GM12875 (cell line): Measurements from ENCODE around the gene GADL1.

ENCODE experiments used
- H3K4me3 ChIP-seq: one replicate; pipeline ENCODE4 v1.5.1; 2011; ENCODE audit warnings: low read depth, low read length, control low read depth
- CTCF ChIP-seq: IDR thresholded peaks from 2 replicates; pipeline ENCODE4 v1.5.1; 2011; ENCODE audit warnings: low read depth, mild to moderate bottlenecking, control low read depth, inconsistent platforms, low read length, moderate library complexity, borderline replicate concordance; ENCODE audit not compliant: insufficient read depth

The GADL1 gene

GRCh38 chr3:30912301-30912700 is 17.8 kb upstream of the GADL1 start:
- no peak for TF ChIP-seq CTCF
- no peak overlapping the region for H3K4me3 ChIP-seq

DNA sequence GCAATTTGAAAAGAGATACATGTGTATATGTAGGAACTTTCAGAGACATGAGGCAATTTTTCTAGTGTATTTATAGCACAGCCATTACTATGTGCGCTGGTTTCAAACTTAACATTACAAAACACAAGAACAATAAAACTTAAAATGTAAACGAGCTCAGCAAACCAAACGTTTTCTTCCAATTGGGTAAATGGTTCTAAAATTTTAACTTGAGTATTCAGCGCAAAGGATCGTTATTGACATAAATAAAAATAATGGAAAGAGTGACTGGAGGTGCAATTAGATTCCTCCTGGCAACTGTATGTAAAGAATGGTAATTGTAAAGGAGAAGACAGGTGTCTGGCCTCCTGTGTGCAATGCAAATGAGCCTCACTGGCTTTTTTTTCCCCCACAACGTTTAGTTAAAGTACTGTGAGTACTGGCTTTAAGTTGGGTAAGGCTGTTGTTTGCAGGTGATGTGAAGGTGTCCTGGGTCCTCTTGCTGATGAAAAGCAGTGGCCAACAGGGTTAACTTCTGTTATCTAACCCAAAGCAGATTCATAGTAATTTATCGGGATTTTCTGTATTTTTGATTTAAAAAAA is 14.1 kb upstream of the GADL1 start:
- TF ChIP-seq CTCF = no peak
- no peak overlapping the region for H3K4me3 ChIP-seq

- no peak for TF ChIP-seq CTCF
- H3K4me3 ChIP-seq = no peak overlapping the region
Observed at GRCh38 chr3:30904996-30905395, 10.5 kb upstream of the GADL1 start.

GRCh38 chr3:30895329-30895728 is 868 bp upstream of the GADL1 start:
- H3K4me3 ChIP-seq = no peak overlapping the region
- no peak for TF ChIP-seq CTCF

DNA sequence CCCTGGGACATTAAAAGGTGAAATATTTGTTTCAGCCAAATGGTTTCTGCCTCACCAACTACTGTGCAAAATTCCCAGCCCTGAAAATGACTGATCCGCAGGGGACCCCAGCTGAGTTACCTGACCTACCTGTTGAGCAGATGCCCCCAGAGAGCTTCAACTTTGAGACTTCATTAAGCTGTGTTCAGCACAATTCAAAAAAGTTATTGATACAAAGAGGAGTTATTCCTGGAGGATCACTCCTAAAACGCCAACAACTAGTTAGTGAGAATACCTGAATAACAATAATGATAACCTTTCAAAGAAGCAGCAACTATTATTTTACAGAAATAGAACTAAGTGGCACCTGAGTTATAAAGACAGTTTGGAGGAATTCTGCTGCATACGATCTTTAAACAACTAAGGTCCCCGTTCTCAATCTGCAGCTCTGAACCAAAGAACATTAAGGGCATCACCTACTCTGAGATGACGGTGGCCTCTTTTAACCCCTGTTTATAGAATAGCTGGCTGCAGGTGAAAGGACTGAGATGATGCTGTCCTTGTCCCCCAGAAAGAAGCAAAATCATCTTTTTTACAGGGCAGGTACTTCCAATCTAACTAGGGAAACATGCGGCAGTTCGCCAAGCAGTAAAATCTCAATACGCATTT is 659 bp downstream of the GADL1 start:
- TF ChIP-seq CTCF = no peak

GRCh38 chr3:30890907-30891306 is 3.6 kb downstream of the GADL1 start:
- no peak for TF ChIP-seq CTCF
- H3K4me3 ChIP-seq = no peak overlapping the region

More for the DNA sequence above, 659 bp downstream of the GADL1 start:
- no peak overlapping the region for H3K4me3 ChIP-seq

DNA sequence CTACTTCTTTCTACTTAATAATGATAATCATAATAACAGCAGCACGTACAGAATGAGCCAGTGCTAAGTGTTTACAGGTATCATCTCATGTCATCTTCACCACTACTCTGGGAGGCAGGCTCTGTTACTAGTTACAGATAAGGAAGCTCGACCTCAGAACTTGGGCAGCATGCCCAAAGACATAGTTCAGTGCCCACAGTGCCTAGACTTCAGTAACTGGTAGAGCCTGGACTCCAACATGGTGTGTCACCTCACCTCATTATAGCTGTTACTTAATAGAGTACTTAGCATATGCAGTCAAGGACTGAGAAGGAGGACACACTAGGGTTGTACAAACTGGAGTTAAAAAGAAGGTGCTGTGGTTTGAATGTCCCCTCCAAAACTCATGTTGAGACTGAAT is 7.6 kb downstream of the GADL1 start:
- TF ChIP-seq CTCF = no peak
- no peak overlapping the region for H3K4me3 ChIP-seq
